Prostate gland (tissue), 2 donors: Measurements from ENCODE around the gene GATA1. TPM values are rescaled to one million over a fixed set of nuclear protein-coding genes. Genes with fewer than 3 reads are reported as not detected.
A peak's percentile ranks its signal among the peaks of the same experiment; 100 is the strongest.

ENCODE experiments used
- DNase-seq: peaks from one replicate; pipeline ENCODE4 v3.0.0-alpha.2; 2019; ENCODE audit warnings: low spot score
- H3K27ac ChIP-seq, 2 donors: fragments of 200-600 bp; sonication (generic); 2 replicates each; pipeline ENCODE4 v1.5.1; 2017 to 2019
- H3K27me3 ChIP-seq: fragments of 200-600 bp; sonication (generic); replicated peaks from 2 replicates; pipeline ENCODE4 v1.5.1; 2019; ENCODE audit not compliant: insufficient read depth
- H3K36me3 ChIP-seq, 2 donors: fragments of 200-600 bp; sonication (generic); 1 replicate in 1 of 2; 2 replicates in 1 of 2; pipeline versions ENCODE4 v1.5.1 to v1.8.1; 2017 to 2019
- H3K4me1 ChIP-seq: fragments of 200-600 bp; sonication (generic); replicated peaks from 2 replicates; pipeline ENCODE4 v1.5.1; 2019
- H3K4me3 ChIP-seq, 2 donors: fragments of 200-600 bp; sonication (generic); 2 replicates each; pipeline ENCODE4 v1.5.1; 2017 to 2019
- H3K9me3 ChIP-seq: fragments of 200-600 bp; sonication (generic); 2 replicates; pipeline ENCODE4 v1.5.1; 2017
- CTCF ChIP-seq, 4 experiments: fragments of 200-600 bp in 2 of 4; fragments of 450-650 bp in 2 of 4; sonication (generic) in 2 of 4; IDR thresholded peaks; 1 replicate in 3 of 4; 2 replicates in 1 of 4; pipeline ENCODE4 v1.5.1; 2016 to 2019; ENCODE audit warnings: antibody characterized with exemption in 4 of 4, mild to moderate bottlenecking in 2 of 4, moderate library complexity in 2 of 4
- POLR2A ChIP-seq: fragments of 450-650 bp; IDR thresholded peaks from one replicate; pipeline ENCODE4 v1.6.1; 2016; ENCODE audit warnings: antibody characterized with exemption, mild to moderate bottlenecking
- POLR2AphosphoS5 ChIP-seq: sonication (generic); formaldehyde crosslinking; IDR thresholded peaks from one replicate; pipeline ENCODE4 v1.6.1; 2017; ENCODE audit warnings: antibody characterized with exemption
- WGBS: methylation state at CpG from one replicate; pipeline ENCODE4 v1.1.5; 2018; 5-methylcytosine and 5-hydroxymethylcytosine counted together
- intact Hi-C: fragments of 100-400 bp; cut with DNase I; formaldehyde crosslinking; loops from one replicate; pipeline ENCODE4 v1.14.2; 2022
- total RNA-seq, 2 donors: library from RNA; depleted of rRNA; stranded (reverse); fragments of >200 nt; gene quantifications; one replicate each; pipeline ENCODE4 v1.1.0, GENCODE V29; 2016

GATA1 gene
- total RNA-seq, 2 donors from 2014 or later = not detected

DNA sequence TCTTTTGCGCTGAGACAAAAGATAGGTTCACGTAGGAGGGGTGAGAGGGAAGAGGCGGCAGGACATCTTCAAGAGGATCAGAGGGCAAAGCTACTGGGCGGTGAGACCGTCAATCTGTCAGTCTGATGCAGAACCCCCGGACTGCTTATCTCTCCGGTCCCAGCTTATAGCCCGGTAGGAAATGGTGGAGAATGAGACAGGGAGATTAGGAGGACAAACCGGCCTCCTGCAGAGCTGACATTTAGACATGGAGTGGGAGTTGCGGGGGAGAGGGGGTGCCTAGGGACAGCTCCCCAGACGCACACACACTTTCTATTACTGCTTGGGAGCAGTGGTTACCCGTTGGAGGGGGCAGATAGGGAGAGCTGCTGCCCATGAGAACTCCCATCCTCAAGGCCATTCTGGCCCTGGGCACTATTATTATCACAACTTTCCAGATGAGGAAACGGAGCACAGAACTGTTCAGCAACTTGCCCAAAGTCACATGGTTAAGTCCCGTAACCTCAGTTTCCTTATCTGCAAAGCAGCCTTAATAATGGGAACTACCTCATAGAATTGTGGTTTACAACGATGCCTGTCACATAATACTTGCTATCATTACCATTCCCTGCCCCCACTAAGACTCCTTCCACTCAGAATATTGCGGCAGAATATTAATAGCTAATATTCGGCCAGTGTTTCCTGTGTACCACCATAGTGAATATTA is 14.3 kb downstream of the GATA1 start:
- Histone ChIP-seq H3K36me3 (no peaks in the 10 kb centered on the region), H3K27ac (peak overlapping the region; percentile 92 to 93), H3K27me3 (no peaks in the 10 kb centered on the region), H3K4me1 (no peaks in the 10 kb centered on the region), H3K9me3 (no peaks in the 10 kb centered on the region), H3K4me3 (peak overlapping the region; percentile 49 to 53)
- intact Hi-C loops = loop anchor here (2.0 to 10.0 kb wide), 4 partner anchors 64 to 244 kb away; partner anchors contain the start of genes PQBP1, SUV39H1, TFE3 and TIMM17B
- no peak for DNase-seq
- 32% methylated on average over 15 of the region's 17 CpGs for WGBS
- no peak for TF ChIP-seq POLR2A
- no peak for TF ChIP-seq POLR2AphosphoS5
- no peak for TF ChIP-seq CTCF (IDR thresholded peaks at IDR 0.05)

DNA sequence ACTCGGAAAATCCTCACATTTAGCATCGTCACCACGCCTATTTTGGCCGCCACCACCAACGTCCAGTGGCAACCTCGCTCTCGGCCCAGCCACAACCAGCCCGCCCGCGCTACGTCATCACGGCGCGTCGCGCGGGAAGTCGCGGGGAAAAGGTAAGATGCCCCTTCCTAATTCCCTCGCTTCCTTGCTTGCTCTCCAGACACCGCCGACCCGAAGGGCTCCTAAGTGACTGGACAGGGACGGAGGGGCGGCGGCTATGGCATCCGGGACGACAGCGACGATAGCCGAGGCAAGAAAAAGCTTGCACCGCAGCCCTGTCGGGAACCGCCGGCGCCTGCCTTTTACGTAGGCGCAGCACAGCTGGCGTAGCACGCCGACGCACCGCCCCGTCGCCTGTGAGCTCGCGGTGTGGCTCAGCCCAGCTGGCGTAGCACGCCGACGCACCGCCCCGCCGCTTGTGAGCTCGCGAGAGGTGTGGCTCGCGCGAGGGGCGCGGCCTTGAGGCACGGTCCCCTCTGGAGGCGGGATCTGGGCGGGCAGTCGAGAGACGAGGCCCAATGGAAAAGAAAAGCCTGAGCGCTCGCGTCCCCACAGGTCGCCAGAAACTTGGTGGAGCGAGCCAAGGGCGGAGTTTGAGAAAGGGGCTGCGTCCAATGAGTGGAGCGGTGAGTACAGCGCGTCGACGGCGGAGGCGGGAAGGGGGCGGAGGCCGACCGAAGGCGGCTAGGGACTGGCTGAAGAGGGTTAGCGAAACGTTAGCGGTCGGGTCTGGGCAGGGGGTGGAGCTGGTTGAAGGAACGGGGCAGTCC is 15.1 kb downstream of the GATA1 start, which contains the start of gene HDAC6:
TSS of gene HDAC6 (plus strand) at position 788 of the 809 bp plus-strand sequence. CDS start 626 bp downstream, outside the sequence.
- Histone ChIP-seq H3K36me3 (no peaks in the 10 kb centered on the region), H3K27me3 (no peaks in the 10 kb centered on the region), H3K9me3 (no peaks in the 10 kb centered on the region), H3K4me3 (peak within 1 kb of the TSS; percentile 49 to 53), H3K4me1 (no peaks in the 10 kb centered on the region), H3K27ac (peak within 1 kb of the TSS; percentile 93 to 97)
- intact Hi-C loops = loop anchor here (2.0 to 10.0 kb wide), 4 partner anchors 65 to 243 kb away; partner anchors contain the start of genes PQBP1, SUV39H1, TFE3 and TIMM17B
- peak in 1 of 4 experiments; percentile 31 for TF ChIP-seq CTCF (IDR thresholded peaks at IDR 0.05)
- peak; percentile 76 for TF ChIP-seq POLR2AphosphoS5
- TF ChIP-seq POLR2A = no peak
- WGBS = 1% methylated on average over 42 of the region's 89 CpGs
- peak; percentile 96 for DNase-seq

- TF ChIP-seq POLR2A = peak; percentile 63
- TF ChIP-seq POLR2AphosphoS5 = no peak
- no peaks in the 10 kb centered on the region for H3K4me1 ChIP-seq
- H3K27ac ChIP-seq = peak overlapping the region; percentile 93 to 97
- no peaks in the 10 kb centered on the region for H3K27me3 ChIP-seq
- WGBS = 7% methylated on average over 34 of the region's 40 CpGs
- peak overlapping the region; percentile 44 to 46 for H3K4me3 ChIP-seq
- no peaks in the 10 kb centered on the region for H3K36me3 ChIP-seq
- peak; percentile 77 for DNase-seq
- H3K9me3 ChIP-seq = no peaks in the 10 kb centered on the region
- intact Hi-C loops = loop anchor here (5.0 to 10.0 kb wide), 3 partner anchors 95 to 243 kb away; partner anchors contain the start of genes PQBP1, SUV39H1, TFE3 and TIMM17B
Observed at GRCh38 chrX:48802089-48802904, 15.9 kb downstream of the GATA1 start.

- intact Hi-C loops = loop anchor here (5.0 to 10.0 kb wide), 3 partner anchors 94 to 242 kb away; partner anchors contain the start of genes PQBP1, SUV39H1, TFE3 and TIMM17B
- H3K27me3 ChIP-seq = no peaks in the 10 kb centered on the region
- H3K4me1 ChIP-seq = no peaks in the 10 kb centered on the region
- 51% methylated on average over 3 of the region's 4 CpGs for WGBS
- no peaks in the 10 kb centered on the region for H3K9me3 ChIP-seq
- DNase-seq = no peak
- H3K4me3 ChIP-seq = peak overlapping the region; percentile 44 to 46
- peak overlapping the region; percentile 93 to 97 for H3K27ac ChIP-seq
- no peak for TF ChIP-seq POLR2AphosphoS5
- TF ChIP-seq CTCF (IDR thresholded peaks at IDR 0.05) = no peak
- no peak for TF ChIP-seq POLR2A
- H3K36me3 ChIP-seq = no peaks in the 10 kb centered on the region
Observed at GRCh38 chrX:48802905-48803200, 16.5 kb downstream of the GATA1 start.
